ENCODE results near the gene TENT4B.

The TENT4B gene

GRCh38 chr16:50260206-50261159 is 107.4 kb downstream of the TENT4B start:
- no peak for DNase-seq

GRCh38 chr16:50261160-50261706 is 108.1 kb downstream of the TENT4B start:
- DNase-seq: no peak

GRCh38 chr16:50261707-50262235 is 108.7 kb downstream of the TENT4B start:
- peak; percentile 60 for DNase-seq

- DNase-seq: peak; percentile 97
Observed at GRCh38 chr16:50263060-50263909, 110.2 kb downstream of the TENT4B start.

- DNase-seq: peak; percentile 81
Observed at GRCh38 chr16:50263940-50264929, 111.1 kb downstream of the TENT4B start.

GRCh38 chr16:50265260-50265659 is 112.2 kb downstream of the TENT4B start:
- peak; percentile 87 for DNase-seq

GRCh38 chr16:50265716-50266336 is 112.7 kb downstream of the TENT4B start:
- DNase-seq: no peak

GRCh38 chr16:50266337-50267091 is 113.4 kb downstream of the TENT4B start, which contains the start of gene ADCY7:
Gene ADCY7 (plus strand): TSS chr16:50266551. CDS start chr16:50288180, 21,629 bp downstream.
- DNase-seq: peak; percentile 88

- peak; percentile 25 for DNase-seq
Observed at GRCh38 chr16:50267151-50267631, 114.1 kb downstream of the TENT4B start.

- DNase-seq: peak; percentile 34
Observed at GRCh38 chr16:50267651-50268050, 114.5 kb downstream of the TENT4B start.

GRCh38 chr16:50268352-50268751 is 115.2 kb downstream of the TENT4B start:
- peak; percentile 49 for DNase-seq

GRCh38 chr16:50269061-50269705 is 116.1 kb downstream of the TENT4B start:
- no peak for DNase-seq

GRCh38 chr16:50269769-50270509 is 116.8 kb downstream of the TENT4B start:
- no peak for DNase-seq

GRCh38 chr16:50270510-50271147 is 117.5 kb downstream of the TENT4B start:
- no peak for DNase-seq

- no peak for DNase-seq
Observed at GRCh38 chr16:50271148-50272041, 118.3 kb downstream of the TENT4B start.

GRCh38 chr16:50272111-50272571 is 119.0 kb downstream of the TENT4B start:
- DNase-seq: no peak

All from hematopoietic multipotent progenitor cell treated with erythropoietin and hydrocortisone succinate and interleukin-3 and kit ligand, for 8 days (in vitro differentiated cells).